ENCODE results near the gene OSBPL8. TPM values are rescaled to one million over a fixed set of nuclear protein-coding genes. Genes with fewer than 3 reads are reported as not detected.

OSBPL8 gene
- total and polyA plus RNA-seq, 2 of the 8 experiments (the other 6 are each of a cell fraction or from before 2014, with no cell fraction given), result 10.9 to 81.1 TPM

GRCh38 chr12:76449583-76449982 lies 110.0 kb downstream of the OSBPL8 start (continued):
- TF ChIP-seq CTCF (IDR thresholded peaks at IDR 0.05; ENCODE audit: control extremely low read depth in 1 of 3, insufficient read depth in 1 of 3, low read depth in 1 of 3, low read length in 3 of 3) (no peak), RAD21 (IDR thresholded peaks at IDR 0.05 in 1 of 2, conservative IDR thresholded peaks at IDR 0.05 in 1 of 2; ENCODE audit: low read depth in 2 of 2, low read length in 2 of 2) (no peak), RNF2 (IDR thresholded peaks at IDR 0.05; ENCODE audit: borderline replicate concordance, low read depth, low read length, missing control alignments, poor library complexity, severe bottlenecking) (no peak), GTF2F1 (IDR thresholded peaks at IDR 0.05; ENCODE audit: borderline replicate concordance, low read depth, low read length) (no peak), CREB1 (IDR thresholded peaks at IDR 0.05) (no peak), TCF12 (IDR thresholded peaks at IDR 0.05; ENCODE audit: low read depth, low read length) (no peak)
- TF ChIP-seq, protein P1, sequence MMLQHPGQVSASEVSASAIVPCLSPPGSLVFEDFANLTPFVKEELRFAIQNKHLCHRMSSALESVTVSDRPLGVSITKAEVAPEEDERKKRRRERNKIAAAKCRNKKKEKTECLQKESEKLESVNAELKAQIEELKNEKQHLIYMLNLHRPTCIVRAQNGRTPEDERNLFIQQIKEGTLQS (IDR thresholded peaks at IDR 0.05; ENCODE audit: insufficient read depth, low read depth, low read length), result no peak

Data from H1 (cell line).